HG03064 (cell line): ENCODE results near the gene ATP2B3.

Experiments used
- ATAC-seq: cut with Tn5 transposase; IDR thresholded peaks from one replicate; pipeline ENCODE4 v1.9.1; 2021; ENCODE audit warnings: low read depth; ENCODE audit not compliant: unreplicated experiment

ATP2B3 gene

DNA sequence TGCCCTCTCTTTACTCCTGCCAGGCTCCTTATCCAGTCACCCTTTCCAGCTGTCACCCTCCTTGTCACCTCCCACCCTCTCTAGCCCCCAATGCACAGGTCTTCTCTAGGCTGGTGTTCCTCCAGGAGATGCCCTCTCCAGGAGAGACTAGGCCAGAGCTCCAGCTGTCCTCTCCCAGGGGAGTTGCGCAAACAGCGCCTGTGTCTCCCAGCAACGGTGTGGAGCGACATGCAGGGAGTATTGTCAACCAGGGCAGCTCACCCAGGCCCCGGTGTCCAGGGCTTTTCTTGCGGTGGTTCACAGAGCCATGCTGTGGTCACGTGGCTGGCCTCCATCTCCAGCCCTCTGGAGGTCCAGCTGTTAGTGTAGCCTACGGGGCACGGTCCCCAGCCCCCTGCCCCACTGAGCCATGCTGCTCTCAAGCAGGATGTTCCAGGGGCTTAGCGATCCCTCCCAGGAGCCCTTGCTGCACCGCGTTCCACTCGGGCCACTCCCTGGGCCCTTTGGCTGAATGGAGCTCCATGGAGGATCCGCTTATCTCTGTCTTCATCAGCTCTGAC, 46.7 kb downstream of the ATP2B3 start:
- ATAC-seq: no peak

GRCh38 chrX:153565996-153566580, 48.6 kb downstream of the ATP2B3 start:
- no peak for ATAC-seq

DNA sequence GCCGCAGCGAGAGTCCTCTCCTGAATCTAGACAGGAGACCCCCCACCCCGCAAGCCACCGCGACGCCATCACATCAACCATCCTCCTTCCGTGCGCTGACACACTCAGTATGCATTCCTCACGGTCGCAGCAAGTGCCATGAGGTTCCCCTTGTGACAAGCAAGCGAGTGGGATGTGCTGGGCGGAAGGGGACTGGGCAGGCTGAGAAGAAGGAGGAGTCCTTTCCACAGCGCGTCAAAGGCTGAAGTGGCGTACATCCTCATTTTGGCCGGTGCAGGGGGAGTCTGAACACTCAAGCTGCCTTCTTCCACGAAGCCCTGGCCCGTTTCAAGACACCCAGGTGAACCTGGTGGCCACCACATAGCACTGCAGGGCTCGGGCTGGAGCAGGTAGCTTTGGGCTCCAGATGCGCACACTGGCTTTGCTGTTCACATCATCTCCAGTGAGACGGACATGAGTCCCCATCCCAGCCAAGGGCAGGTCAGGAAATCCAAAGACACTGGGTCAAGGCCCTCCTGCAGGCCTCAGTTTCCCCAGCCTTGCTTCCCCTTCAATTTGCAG, 51.1 kb downstream of the ATP2B3 start:
- ATAC-seq: no peak

DNA sequence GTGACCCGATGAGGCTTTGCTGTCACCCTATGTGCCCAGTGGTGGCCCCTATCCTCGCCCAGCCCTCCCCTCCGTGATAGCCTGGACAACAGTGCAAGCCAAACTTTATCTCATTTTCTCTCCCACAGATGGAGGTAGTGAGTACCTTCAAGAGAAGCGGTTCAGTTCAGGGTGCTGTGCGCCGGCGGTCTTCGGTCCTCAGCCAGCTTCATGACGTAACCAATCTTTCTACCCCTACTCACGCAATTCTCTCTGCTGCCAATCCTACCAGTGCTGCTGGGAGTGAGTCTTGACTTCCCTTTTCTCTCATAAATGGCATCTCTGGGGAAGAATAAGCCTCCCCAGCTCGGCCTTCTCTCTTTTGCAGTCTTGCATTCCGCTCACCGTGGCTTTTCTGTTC, 52.0 kb downstream of the ATP2B3 start:
- no peak for ATAC-seq

DNA sequence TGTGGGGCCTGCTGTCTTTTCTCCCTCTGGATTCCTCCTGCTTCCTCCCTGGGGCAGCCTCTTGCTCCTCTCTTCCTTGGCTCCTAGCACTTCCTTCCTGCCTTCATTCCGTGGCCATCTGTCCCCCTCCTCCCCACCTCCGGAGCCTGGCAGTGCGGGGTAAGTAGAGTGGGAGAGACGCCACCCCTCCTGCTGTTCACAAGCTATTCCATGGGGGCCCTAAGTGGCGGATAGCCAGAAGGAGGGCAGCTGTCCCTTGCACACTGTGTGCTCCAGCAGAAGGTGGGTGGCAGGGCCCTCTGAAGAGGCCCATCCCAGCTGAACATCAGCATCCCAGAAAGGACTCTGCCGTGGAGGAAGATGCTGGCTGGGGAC, 54.1 kb downstream of the ATP2B3 start:
- no peak for ATAC-seq

- ATAC-seq: no peak
These were observed 55.2 kb downstream of the ATP2B3 start for GRCh38 chrX:153572601-153573000.

GRCh38 chrX:153573984-153574383, 56.5 kb downstream of the ATP2B3 start:
- ATAC-seq: no peak

DNA sequence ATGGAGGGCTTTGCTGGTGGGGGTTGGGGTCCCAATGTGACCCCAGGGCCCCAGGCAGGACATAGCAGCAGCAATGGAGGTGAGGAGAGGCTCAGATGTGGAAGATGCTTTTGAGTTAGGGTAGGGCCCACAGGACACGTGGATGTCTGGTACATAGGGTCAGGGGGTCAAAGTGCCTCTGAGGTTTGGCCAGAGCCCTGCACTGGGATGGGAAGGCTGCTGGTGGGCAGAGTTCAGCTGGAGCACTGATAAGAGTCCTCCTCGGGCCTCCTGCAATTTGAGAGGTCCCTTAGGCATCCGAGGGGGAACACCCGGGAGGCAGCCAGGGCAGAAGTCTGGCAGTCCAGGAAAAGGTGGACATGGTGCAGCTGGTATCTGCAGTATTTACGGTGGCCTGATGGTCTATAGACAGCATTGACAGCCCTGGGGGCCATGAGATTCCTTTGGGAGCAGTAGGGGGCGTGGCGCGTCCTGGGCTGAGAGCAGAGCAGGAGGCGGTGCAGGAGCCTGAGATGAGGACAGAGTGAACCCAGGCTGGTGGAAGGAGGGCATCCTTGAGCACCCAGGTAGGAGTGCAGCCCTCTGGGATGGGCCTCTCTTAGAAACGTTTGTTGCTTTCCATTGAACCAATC, 58.9 kb downstream of the ATP2B3 start:
- ATAC-seq: no peak

DNA sequence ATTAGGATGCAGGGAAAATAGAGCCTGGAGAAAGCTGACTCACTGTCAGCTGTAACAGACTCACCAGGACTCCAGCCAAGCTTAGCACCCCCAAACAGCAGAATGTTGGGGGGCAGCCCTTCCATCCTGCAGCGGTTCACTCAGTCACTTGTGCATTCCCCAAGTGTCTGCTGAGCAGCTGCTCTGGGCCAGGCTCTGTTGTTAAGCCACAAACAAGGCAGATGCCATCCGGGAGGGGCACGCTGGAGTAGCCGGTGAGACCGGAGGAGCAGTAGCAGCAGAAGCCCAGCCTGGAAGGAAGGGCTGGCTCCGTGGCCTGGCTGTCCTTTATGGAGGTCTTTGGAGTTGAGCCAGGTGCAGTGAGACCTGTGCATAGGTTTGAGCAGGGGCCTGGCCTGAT, 59.5 kb downstream of the ATP2B3 start:
- no peak for ATAC-seq

GRCh38 chrX:153578200-153578835, 60.9 kb downstream of the ATP2B3 start:
- no peak for ATAC-seq

- ATAC-seq: no peak
These were observed 61.4 kb downstream of the ATP2B3 start for GRCh38 chrX:153578889-153579288.

DNA sequence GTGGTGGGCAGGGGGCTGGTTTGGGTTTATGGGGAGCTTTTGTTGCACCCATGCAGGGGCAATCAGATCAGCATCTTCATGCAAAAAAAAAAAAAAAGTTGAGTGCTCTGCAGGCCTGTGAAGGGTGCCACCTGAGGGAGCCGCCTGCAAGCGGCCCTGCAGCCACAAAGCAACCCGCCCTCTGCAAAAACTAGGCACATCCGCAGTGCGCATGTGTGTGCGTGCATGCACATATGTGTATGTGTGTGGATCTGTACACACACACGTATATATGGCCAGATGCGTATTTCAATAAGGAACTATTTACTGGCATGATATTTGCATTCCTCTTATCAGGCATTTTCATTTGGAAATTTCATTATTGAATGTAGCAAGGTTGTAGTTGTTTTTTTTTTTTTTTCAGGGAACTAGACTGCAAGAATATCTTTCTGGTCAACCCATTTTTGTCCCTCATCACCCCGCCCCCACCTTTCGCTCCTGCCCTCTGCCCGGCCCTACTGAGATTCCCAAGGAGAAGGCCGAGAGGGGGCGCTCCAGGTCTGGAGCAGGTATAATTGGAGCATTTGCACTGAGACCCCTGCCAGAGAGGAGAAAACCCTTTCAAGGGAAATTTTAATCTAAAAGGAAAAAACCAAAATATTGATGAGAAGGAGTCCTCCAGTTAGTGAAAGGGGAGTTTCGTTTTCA, 63.4 kb downstream of the ATP2B3 start:
- ATAC-seq: no peak

GRCh38 chrX:153582896-153583295, 65.5 kb downstream of the ATP2B3 start:
- ATAC-seq: peak; percentile 88

DNA sequence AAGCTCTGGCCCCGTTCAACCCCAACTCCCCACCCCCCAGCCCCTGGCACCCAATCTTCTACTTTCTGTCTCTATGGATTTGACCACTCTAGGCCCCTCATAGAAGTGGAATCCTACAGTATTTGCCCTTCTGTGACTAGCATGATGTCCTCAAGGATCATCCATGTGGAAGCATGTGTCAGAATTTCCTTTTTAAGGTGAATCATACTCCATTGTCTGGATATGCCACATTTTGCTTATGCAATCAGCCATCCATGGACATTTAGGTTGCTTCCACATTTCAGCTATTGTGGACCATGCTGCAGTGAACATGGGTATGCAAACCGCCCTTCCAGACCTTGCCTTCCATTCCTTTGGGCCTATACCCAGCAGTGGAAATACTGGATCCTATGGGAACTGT, 66.0 kb downstream of the ATP2B3 start:
- ATAC-seq: no peak

DNA sequence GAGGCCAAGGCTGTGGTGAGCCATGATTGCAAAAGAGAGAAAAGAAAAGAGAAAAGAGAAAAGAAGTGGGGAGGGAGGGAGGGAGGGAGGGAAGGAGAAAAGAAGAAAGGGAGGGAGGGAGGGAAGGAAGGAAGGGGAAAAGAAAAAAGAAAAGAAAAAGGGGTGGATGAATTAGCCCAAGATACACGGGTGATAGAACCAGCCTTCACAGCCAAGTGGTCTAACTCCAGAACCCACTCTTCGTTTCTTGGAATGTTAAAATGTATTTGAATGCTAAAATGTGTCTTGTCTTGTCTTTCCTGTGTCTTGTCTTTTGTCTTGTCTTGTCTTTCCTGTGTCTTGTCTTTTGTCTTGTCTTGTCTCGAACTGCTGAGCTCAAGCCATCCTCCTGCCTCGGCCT, 68.4 kb downstream of the ATP2B3 start:
- ATAC-seq: no peak

DNA sequence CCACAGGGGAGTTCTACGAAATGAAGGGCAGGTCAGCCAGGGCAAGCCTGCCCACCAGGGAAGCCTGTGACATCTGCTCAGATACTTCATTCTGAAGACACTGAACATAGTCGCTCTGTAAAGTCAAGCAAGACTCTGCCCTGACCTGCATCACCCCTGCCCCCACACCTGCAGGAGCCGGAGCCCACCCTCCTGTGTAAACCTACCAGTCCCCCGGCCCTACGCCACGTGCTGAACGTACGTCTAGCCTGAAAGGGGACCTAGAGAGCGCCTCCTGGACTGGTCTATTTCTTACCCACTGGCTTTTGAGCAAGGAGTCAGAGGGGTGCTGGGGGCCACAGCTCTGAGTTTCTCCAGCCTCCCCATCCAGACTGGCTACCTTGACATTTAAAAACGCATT, 69.9 kb downstream of the ATP2B3 start:
- no peak for ATAC-seq

DNA sequence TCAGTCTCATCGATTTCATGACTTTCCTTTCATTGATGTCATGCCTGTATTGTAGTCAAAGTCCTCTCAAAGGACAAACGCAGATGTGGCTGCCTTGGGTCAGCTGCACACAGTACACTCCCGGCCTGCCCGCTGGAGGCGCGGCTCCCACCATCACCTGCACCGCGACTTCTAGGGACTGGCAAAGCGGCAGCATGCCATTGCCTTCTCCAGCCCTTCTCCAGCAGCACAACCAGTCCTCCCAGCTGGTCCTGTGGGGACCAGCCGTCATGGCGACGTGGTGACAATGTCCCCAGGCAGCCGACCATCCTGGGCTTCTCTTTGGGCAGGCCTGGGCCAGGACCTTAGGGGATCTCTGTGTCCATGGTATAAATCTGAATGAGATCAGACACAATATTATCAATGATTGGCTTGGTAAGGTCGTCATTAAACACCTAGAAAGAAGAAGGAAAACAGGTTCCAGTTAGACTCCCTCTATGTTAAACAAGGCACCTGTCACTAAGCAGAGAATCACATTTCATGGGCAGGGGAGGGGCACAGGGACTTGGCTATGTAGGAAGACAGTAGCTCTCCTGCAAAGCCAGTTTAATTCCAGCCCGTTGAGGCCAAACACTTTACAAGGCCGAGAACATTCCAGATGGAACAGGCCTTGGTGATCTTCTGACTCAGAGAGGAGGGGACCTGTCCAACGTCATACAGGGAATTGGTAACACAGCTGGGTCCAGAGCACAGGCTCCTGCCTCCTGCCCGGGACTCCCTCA, 70.8 kb downstream of the ATP2B3 start:
- ATAC-seq: no peak

- ATAC-seq: no peak
These were observed 71.5 kb downstream of the ATP2B3 start for GRCh38 chrX:153588782-153589446.

GRCh38 chrX:153590961-153591956, 73.8 kb downstream of the ATP2B3 start:
- no peak for ATAC-seq
